Kidney epithelial cell (primary cell): ENCODE measurements around the gene LAMA5. TPM values are rescaled to one million over a fixed set of nuclear protein-coding genes. Genes with fewer than 3 reads are reported as not detected.

Source experiments
- DNase-seq: peaks from one replicate; pipeline ENCODE4 v3.0.0-alpha.2; 2010; ENCODE audit warnings: low read depth
- H3K27me3 ChIP-seq: 2 replicates; pipeline ENCODE4 v1.6.0; 2011; ENCODE audit warnings: low read length; ENCODE audit not compliant: control insufficient read depth, insufficient read depth
- H3K36me3 ChIP-seq: 2 replicates; pipeline ENCODE4 v1.5.1; 2011; ENCODE audit warnings: low read length; ENCODE audit not compliant: control insufficient read depth, insufficient read depth
- H3K4me3 ChIP-seq: 2 replicates; pipeline ENCODE4 v1.5.1; 2011; ENCODE audit warnings: low read depth, mild to moderate bottlenecking, control low read depth, low read length
- total RNA-seq: library from RNA; depleted of rRNA; stranded (reverse); fragments of >200 nt; gene quantifications from 2 replicates; pipeline ENCODE4 v1.2.3, GENCODE V29; 2015
- TF ChIP-seq, protein P1 (sequence below): IDR thresholded peaks from 2 replicates; pipeline ENCODE4 v1.5.1; 2011; ENCODE audit warnings: mild to moderate bottlenecking, moderate library complexity, low read length, control low read depth, inconsistent platforms; ENCODE audit not compliant: insufficient read depth, poor library complexity, severe bottlenecking

The LAMA5 gene
- total RNA-seq, 1 donor from 2014 or later, result 359 TPM

DNA sequence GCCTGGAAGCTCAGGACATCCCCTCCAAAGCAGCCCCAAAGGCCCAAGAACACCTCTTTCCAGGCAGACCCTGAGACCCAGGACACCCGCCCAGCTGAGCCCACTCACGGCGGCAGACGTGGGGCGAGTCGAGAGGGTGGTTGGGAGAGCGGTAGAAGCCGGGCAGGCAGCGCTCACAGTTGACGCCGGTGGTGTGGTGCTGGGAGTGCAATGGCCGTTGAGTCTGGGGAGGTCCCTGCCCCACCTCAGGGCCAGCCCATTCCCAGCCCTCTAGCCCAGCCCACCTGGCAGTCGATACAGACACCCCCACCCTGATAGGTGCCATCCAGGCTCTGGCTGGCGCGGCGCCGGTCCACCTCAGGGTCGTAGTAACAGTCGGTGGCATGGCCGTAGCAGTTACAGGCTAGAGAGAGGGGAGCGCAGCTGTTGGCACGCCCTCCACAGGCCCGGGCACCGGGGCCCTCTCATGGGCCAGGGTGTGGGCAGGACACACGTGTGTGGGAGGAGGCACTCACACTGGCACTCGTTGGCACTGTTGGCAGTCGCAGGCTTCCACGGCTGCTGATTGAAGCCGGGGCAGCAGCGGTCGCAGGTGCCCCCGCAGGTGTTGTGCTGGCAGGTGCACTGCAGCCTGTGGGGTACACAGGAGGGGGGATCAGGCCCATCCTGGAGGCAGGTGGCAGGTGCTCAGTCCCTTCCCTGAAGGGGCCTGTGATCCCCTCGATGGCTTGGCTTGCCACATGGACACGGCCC lies 20.5 kb downstream of the LAMA5 start:
- Histone ChIP-seq H3K4me3 (no peak overlapping the region), H3K27me3 (no peaks in the 10 kb centered on the region), H3K36me3 (peaks cover 6% of the 10 kb centered on the region)
- DNase-seq, result no peak
- TF ChIP-seq, protein P1, sequence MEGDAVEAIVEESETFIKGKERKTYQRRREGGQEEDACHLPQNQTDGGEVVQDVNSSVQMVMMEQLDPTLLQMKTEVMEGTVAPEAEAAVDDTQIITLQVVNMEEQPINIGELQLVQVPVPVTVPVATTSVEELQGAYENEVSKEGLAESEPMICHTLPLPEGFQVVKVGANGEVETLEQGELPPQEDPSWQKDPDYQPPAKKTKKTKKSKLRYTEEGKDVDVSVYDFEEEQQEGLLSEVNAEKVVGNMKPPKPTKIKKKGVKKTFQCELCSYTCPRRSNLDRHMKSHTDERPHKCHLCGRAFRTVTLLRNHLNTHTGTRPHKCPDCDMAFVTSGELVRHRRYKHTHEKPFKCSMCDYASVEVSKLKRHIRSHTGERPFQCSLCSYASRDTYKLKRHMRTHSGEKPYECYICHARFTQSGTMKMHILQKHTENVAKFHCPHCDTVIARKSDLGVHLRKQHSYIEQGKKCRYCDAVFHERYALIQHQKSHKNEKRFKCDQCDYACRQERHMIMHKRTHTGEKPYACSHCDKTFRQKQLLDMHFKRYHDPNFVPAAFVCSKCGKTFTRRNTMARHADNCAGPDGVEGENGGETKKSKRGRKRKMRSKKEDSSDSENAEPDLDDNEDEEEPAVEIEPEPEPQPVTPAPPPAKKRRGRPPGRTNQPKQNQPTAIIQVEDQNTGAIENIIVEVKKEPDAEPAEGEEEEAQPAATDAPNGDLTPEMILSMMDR, result no peak

DNA sequence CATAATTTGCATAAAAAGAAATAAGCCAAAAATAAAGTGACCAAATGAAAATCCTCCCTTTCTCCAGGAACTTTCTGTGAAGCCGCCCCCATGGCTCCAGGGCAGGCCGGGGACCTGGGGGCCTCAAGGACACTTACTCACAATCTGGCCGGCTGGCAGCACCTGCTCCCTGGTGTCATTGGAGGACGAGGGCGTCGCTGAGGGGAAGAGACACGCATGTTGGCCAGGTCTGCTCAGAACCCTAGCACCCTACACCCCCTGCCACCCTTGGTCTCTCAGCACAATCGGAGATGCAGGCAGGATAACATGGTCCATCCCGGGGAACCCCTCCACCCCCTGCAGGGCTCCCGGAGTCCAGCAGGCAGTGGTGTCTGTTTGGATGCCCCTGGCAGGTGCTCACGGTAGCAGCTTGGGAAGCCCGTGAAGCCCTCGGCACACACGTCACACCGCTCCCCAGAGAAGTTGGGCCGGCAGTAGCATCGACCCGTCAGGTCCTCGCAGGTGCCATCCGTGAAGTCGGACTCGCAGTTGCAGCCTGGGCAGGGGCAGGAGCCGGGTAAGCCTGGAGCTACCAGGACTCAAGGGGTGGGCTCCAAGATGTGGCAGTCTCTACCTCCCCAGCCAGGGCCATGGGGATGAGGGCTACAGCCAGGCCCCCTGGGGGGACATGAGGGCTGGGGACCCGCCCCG lies 21.3 kb downstream of the LAMA5 start:
- H3K36me3 ChIP-seq, result peaks cover 6% of the 10 kb centered on the region
- DNase-seq, result no peak
- H3K4me3 ChIP-seq, result no peak overlapping the region

DNA sequence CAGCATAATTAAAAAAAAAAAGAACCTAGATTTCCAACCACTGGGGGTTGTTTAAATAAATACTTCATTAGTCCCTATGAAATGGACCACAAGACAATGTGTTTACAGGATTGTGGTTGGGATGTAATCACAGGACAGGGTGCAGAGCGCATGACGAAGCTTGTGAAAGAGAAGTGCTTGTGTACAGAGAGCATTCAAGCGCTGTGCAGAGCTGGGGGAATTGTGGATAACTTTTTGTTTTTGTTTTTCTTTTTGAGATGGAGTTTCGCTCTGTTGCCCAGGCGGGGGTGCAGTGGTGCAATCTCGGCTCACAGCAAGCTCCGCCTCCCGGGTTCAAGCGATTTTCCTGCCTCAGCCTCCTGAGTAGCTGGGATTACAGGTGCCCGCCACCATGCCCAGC lies 22.3 kb downstream of the LAMA5 start:
- Histone ChIP-seq H3K36me3 (peaks cover 2% of the 10 kb centered on the region), H3K27me3 (no peaks in the 10 kb centered on the region), H3K4me3 (no peak overlapping the region)
- TF ChIP-seq, protein P1, result no peak
- DNase-seq, result no peak

More for the DNA sequence above, 21.3 kb downstream of the LAMA5 start:
- H3K27me3 ChIP-seq, result no peaks in the 10 kb centered on the region
- TF ChIP-seq, protein P1, result no peak

DNA sequence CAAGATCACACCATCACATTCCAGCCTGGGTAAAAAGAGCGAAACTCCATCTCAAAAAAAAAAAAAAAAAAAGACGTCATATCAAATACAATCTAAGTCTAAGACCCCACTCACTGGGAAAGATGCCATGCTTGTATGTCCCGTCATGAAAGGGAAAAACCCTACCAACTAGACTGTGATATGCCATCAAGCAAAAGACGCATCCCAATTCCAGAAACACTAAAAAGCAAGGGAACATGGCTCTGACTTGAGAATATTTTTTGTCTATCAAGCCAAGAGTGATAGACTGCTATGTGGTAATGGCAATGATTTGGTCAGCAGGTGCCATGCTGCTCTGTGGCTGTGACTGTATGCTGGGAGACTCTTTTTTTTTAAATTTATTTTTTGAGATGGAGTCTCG lies 23.0 kb downstream of the LAMA5 start:
- peaks cover 2% of the 10 kb centered on the region for H3K36me3 ChIP-seq
- DNase-seq, result no peak
- no peaks in the 10 kb centered on the region for H3K27me3 ChIP-seq
- TF ChIP-seq, protein P1, result no peak
- H3K4me3 ChIP-seq, result no peak overlapping the region

DNA sequence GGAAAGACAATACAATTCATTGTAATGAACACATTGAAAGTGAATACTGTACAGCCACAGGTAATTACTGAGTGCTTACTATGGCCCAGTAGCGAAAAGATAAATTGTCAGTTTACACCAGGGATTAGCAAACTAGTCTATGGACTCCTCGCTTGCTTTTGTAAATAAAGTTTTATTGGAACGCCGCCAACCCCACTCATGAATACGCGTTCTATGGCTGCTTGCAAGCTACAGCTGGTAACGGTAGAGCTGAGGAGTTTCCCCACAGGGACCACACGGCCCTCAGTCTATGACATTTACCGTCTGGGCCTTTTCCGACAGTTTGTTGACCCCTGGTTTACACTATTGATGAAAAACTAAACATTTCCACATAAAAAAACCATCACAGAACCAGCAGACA lies 24.2 kb downstream of the LAMA5 start:
- Histone ChIP-seq H3K27me3 (no peaks in the 10 kb centered on the region), H3K36me3 (peaks cover 2% of the 10 kb centered on the region), H3K4me3 (no peak overlapping the region)
- TF ChIP-seq, protein P1, result no peak
- no peak for DNase-seq

DNA sequence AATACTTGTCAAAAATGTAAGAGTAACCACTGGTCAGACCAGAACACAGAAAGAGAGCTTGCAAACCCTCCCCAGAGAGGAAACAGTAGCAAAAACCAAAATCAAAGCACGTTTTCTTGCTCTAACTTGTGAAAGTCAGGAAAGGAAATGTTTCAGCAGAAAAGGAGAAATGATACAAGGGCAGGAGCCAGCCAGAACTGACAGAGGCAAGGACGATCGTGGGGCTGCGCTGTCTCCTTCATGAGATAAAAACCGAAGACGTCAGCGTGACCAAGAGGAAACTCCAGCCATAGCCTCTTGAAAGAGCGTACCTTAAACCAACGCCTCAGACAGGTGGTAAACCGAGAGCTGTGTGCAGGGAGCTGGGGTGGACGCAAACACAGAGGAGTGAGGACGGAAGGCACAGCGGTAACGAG lies 27.5 kb downstream of the LAMA5 start:
- TF ChIP-seq, protein P1, result no peak
- Histone ChIP-seq H3K27me3 (no peaks in the 10 kb centered on the region), H3K4me3 (no peak overlapping the region), H3K36me3 (no peaks in the 10 kb centered on the region)
- DNase-seq, result no peak
